Glutamatergic neuron (in vitro differentiated cells): ENCODE measurements around the gene KTN1. TPM values are rescaled to one million over a fixed set of nuclear protein-coding genes. Genes with fewer than 3 reads are reported as not detected.

Source experiments
- DNase-seq: peaks from one replicate; pipeline ENCODE4 v3.0.0; 2022
- H3K27ac Mint-ChIP-seq: one replicate; pipeline ENCODE4 v1.8.0; 2020; ENCODE audit warnings: mild to moderate bottlenecking, mixed read lengths, inconsistent platforms; ENCODE audit not compliant: unreplicated experiment
- H3K27me3 Mint-ChIP-seq: one replicate; pipeline ENCODE4 v1.8.0; 2020; ENCODE audit warnings: mild to moderate bottlenecking, moderate library complexity, mixed read lengths, inconsistent platforms; ENCODE audit not compliant: unreplicated experiment
- H3K36me3 Mint-ChIP-seq: one replicate; pipeline ENCODE4 v1.8.0; 2020; ENCODE audit warnings: mild to moderate bottlenecking, mixed read lengths, inconsistent platforms; ENCODE audit not compliant: unreplicated experiment
- H3K4me1 Mint-ChIP-seq: one replicate; pipeline ENCODE4 v1.8.0; 2020; ENCODE audit warnings: mild to moderate bottlenecking, low read depth, mixed read lengths, inconsistent platforms; ENCODE audit not compliant: unreplicated experiment
- H3K4me3 Mint-ChIP-seq: one replicate; pipeline ENCODE4 v1.8.0; 2020; ENCODE audit warnings: mild to moderate bottlenecking, mixed read lengths, inconsistent platforms; ENCODE audit not compliant: unreplicated experiment
- H3K9me3 Mint-ChIP-seq: one replicate; pipeline ENCODE4 v1.8.0; 2020; ENCODE audit warnings: mild to moderate bottlenecking, moderate library complexity, mixed read lengths, inconsistent platforms; ENCODE audit not compliant: unreplicated experiment
- CTCF ChIP-seq: fragments of 200-600 bp; sonication (generic); IDR thresholded peaks from one replicate; pipeline ENCODE4 v1.5.0; 2021; ENCODE audit not compliant: partially characterized antibody, unreplicated experiment
- total RNA-seq: library from RNA; stranded (reverse); fragmentation: NEBNext Ultra II Directional; extraction: Animal tissue kit (Norgen Biotek cat#: 25700); gene quantifications from one replicate; pipeline ENCODE4 v1.2.1, GENCODE V29; 2021; ENCODE audit not compliant: unreplicated experiment

KTN1 gene
- total RNA-seq, 1 donor from 2014 or later = 108 TPM

- Mint-ChIP-seq H3K27ac (no peak overlapping the region), H3K36me3 (no peaks in the 10 kb centered on the region), H3K4me3 (peak overlapping the region; percentile 63), H3K9me3 (no peaks in the 10 kb centered on the region), H3K4me1 (peaks cover 19% of the 10 kb centered on the region), H3K27me3 (no peaks in the 10 kb centered on the region)
- DNase-seq = no peak
- no peak for TF ChIP-seq CTCF
Observed at GRCh38 chr14:55689981-55690871, 110.2 kb downstream of the KTN1 start.

GRCh38 chr14:55691659-55692058 is 111.7 kb downstream of the KTN1 start:
- DNase-seq = no peak
- Mint-ChIP-seq H3K36me3 (no peaks in the 10 kb centered on the region), H3K27ac (no peak overlapping the region), H3K9me3 (no peaks in the 10 kb centered on the region), H3K4me1 (peaks cover 19% of the 10 kb centered on the region), H3K27me3 (no peaks in the 10 kb centered on the region), H3K4me3 (no peak overlapping the region)
- TF ChIP-seq CTCF = no peak

- Mint-ChIP-seq H3K9me3 (no peaks in the 10 kb centered on the region), H3K36me3 (no peaks in the 10 kb centered on the region), H3K27me3 (no peaks in the 10 kb centered on the region), H3K4me1 (peaks cover 19% of the 10 kb centered on the region), H3K4me3 (peak overlapping the region; percentile 31), H3K27ac (peak overlapping the region; percentile 40)
- no peak for TF ChIP-seq CTCF
- DNase-seq = no peak
Observed at GRCh38 chr14:55693904-55694303, 113.9 kb downstream of the KTN1 start.

GRCh38 chr14:55697414-55697861 is 117.4 kb downstream of the KTN1 start:
- H3K4me1 Mint-ChIP-seq = peaks cover 18% of the 10 kb centered on the region
- peaks cover 15% of the 10 kb centered on the region for H3K36me3 Mint-ChIP-seq
- no peak overlapping the region for H3K4me3 Mint-ChIP-seq
- no peak for TF ChIP-seq CTCF
- H3K9me3 Mint-ChIP-seq = peaks cover 1% of the 10 kb centered on the region
- DNase-seq = no peak
- H3K27ac Mint-ChIP-seq = no peak overlapping the region
- H3K27me3 Mint-ChIP-seq = no peaks in the 10 kb centered on the region

DNA sequence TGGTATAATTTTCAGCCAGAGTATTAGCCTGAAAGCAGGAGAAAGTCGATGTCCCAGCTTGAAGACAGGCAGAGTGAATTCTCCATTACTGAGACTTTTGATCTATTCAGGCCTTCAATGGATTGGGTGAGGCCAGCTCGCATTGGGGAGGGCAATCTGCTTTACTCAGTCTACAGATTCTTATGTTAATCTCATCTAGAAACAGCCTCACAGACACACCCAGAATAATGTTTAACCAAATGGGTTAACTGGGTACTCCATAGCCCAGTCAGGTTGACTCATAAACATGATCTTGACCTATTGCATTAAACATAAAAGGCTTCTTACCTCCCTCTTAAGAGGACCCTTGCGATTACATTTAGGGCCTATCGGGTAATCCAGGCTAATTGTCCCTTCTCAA is 118.0 kb downstream of the KTN1 start:
- H3K27ac Mint-ChIP-seq = no peak overlapping the region
- peaks cover 21% of the 10 kb centered on the region for H3K4me1 Mint-ChIP-seq
- H3K9me3 Mint-ChIP-seq = peaks cover 1% of the 10 kb centered on the region
- no peak for DNase-seq
- no peak for TF ChIP-seq CTCF
- H3K27me3 Mint-ChIP-seq = no peaks in the 10 kb centered on the region
- H3K36me3 Mint-ChIP-seq = peaks cover 15% of the 10 kb centered on the region
- H3K4me3 Mint-ChIP-seq = no peak overlapping the region
